CD4-positive, alpha-beta memory T cell (primary cell): Measurements from ENCODE around the gene WDFY1. TPM values are rescaled to one million over a fixed set of nuclear protein-coding genes. Genes with fewer than 3 reads are reported as not detected.

ENCODE experiments used
- CTCF ChIA-PET: fragments of 350-600 bp; sonication (Branson Sonifier 250); formaldehyde crosslinking; loops from one replicate; lab custom pipeline; 2021; ENCODE audit warnings: inconsistent platforms; ENCODE audit not compliant: partially characterized antibody; lab: Charles Lee
- POLR2A ChIA-PET: fragments of 350-600 bp; sonication (Branson Sonifier 250); formaldehyde crosslinking; loops from one replicate; lab custom pipeline; 2021; ENCODE audit not compliant: partially characterized antibody; lab: Charles Lee
- DNase-seq, 5 donors: peaks; one replicate each; pipeline versions ENCODE4 v3.0.0 to v3.0.0-alpha.2; 2020 to 2022; ENCODE audit warnings: mixed read lengths in 1 of 5
- H3K27ac ChIP-seq: one replicate; pipeline ENCODE4 v1.7.0; 2013; ENCODE audit warnings: low read depth, low read length
- H3K27me3 ChIP-seq: 2 replicates; pipeline ENCODE4 v1.7.0; 2013; ENCODE audit warnings: mild to moderate bottlenecking, low read length, moderate library complexity; ENCODE audit not compliant: insufficient read depth
- H3K36me3 ChIP-seq: 2 replicates; pipeline ENCODE4 v1.7.0; 2013; ENCODE audit warnings: mild to moderate bottlenecking, low read length, moderate library complexity; ENCODE audit not compliant: insufficient read depth
- H3K4me1 ChIP-seq: 2 replicates; pipeline ENCODE4 v1.7.0; 2013; ENCODE audit warnings: mild to moderate bottlenecking, low read length, moderate library complexity; ENCODE audit not compliant: insufficient read depth
- H3K4me3 ChIP-seq, 2 donors: one replicate each; pipeline ENCODE4 v1.7.0; 2013; ENCODE audit warnings: low read length in 2 of 2, mild to moderate bottlenecking in 1 of 2
- H3K9me3 ChIP-seq, 2 donors: one replicate each; pipeline ENCODE4 v1.7.0; 2013; ENCODE audit warnings: low read length in 2 of 2, control low read depth in 1 of 2; ENCODE audit not compliant: control insufficient read depth in 1 of 2
- H3K27ac Mint-ChIP-seq, 7 donors: one replicate each; pipeline ENCODE4 v1.8.0; 2020 to 2021; ENCODE audit warnings: mixed read lengths in 7 of 7, mild to moderate bottlenecking in 6 of 7, inconsistent platforms in 3 of 7, moderate library complexity in 3 of 7
- H3K27me3 Mint-ChIP-seq, 2 donors: one replicate each; pipeline ENCODE4 v1.8.0; 2020 to 2021; ENCODE audit warnings: mixed read lengths in 2 of 2
- H3K36me3 Mint-ChIP-seq, 2 donors: one replicate each; pipeline ENCODE4 v1.8.0; 2020 to 2021; ENCODE audit warnings: mixed read lengths in 2 of 2, inconsistent platforms in 1 of 2, mild to moderate bottlenecking in 1 of 2
- H3K4me1 Mint-ChIP-seq, 4 donors: one replicate each; pipeline ENCODE4 v1.8.0; 2020 to 2021; ENCODE audit warnings: mixed read lengths in 4 of 4, mild to moderate bottlenecking in 1 of 4
- H3K4me3 Mint-ChIP-seq, 8 donors: one replicate each; pipeline ENCODE4 v1.8.0; 2020 to 2021; ENCODE audit warnings: mixed read lengths in 8 of 8, mild to moderate bottlenecking in 7 of 8, moderate library complexity in 6 of 8, inconsistent platforms in 3 of 8
- H3K9me3 Mint-ChIP-seq, 8 donors: one replicate each; pipeline ENCODE4 v1.8.0; 2020 to 2021; ENCODE audit warnings: mixed read lengths in 8 of 8, mild to moderate bottlenecking in 5 of 8, inconsistent platforms in 3 of 8, moderate library complexity in 1 of 8
- intact Hi-C: fragments of 100-400 bp; cut with micrococcal nuclease; formaldehyde crosslinking; loops from one replicate; pipeline ENCODE4 v1.15.1; 2023
- polyA plus RNA-seq, 2 donors: library from polyadenylated mRNA; unstranded; fragments of 300-500 nt; fragmentation: Illumina TruSeq; gene quantifications; one replicate each; pipeline ENCODE4 v1.2.3, GENCODE V29; 2021
- total RNA-seq, 2 experiments: library from RNA; stranded (reverse); gene quantifications; one replicate each; pipeline ENCODE4 v1.2.3, GENCODE V29; 2021

WDFY1 gene
- total and polyA plus RNA-seq, 4 experiments from 2014 or later, result 26.5 to 37.7 (median 31.2) TPM

GRCh38 chr2:223852281-223852795 is 92.8 kb downstream of the WDFY1 start:
- Histone ChIP-seq H3K4me1 (peaks cover 8% of the 10 kb centered on the region), H3K36me3 (no peaks in the 10 kb centered on the region), H3K9me3 (no peaks in the 10 kb centered on the region), H3K27me3 (no peaks in the 10 kb centered on the region), H3K4me3 (no peak overlapping the region), H3K27ac (no peak overlapping the region)
- Mint-ChIP-seq H3K9me3 (peaks cover 0 to 13% (median 3%) of the 10 kb centered on the region in 8 donors), H3K36me3 (peaks cover 13 to 34% of the 10 kb centered on the region in 2 donors), H3K27me3 (no peaks in the 10 kb centered on the region), H3K4me3 (no peak overlapping the region), H3K4me1 (peaks cover 6 to 24% (median 15%) of the 10 kb centered on the region in 4 donors), H3K27ac (peak overlapping the region in 1 of 7 donors; percentile 9)
- intact Hi-C loops, result no loop called here
- DNase-seq, result no peak
- POLR2A ChIA-PET, result no interaction called here
- CTCF ChIA-PET, result no interaction called here

GRCh38 chr2:223847410-223847809 is 97.7 kb downstream of the WDFY1 start:
- peaks cover 8 to 29% (median 21%) of the 10 kb centered on the region in 4 donors for H3K4me1 Mint-ChIP-seq
- H3K27ac Mint-ChIP-seq, result peak overlapping the region in 1 of 7 donors; percentile 39
- ChIA-PET POLR2A (no interaction called here), CTCF (no interaction called here)
- Histone ChIP-seq H3K9me3 (no peaks in the 10 kb centered on the region), H3K27me3 (no peaks in the 10 kb centered on the region), H3K36me3 (no peaks in the 10 kb centered on the region), H3K27ac (no peak overlapping the region), H3K4me3 (no peak overlapping the region), H3K4me1 (peaks cover 10% of the 10 kb centered on the region)
- no peaks in the 10 kb centered on the region for H3K27me3 Mint-ChIP-seq
- H3K4me3 Mint-ChIP-seq, result no peak overlapping the region
- DNase-seq, result peak in 2 of 5 donors; percentile 4 to 6
- intact Hi-C loops, result no loop called here
- peaks cover 0 to 13% (median 3%) of the 10 kb centered on the region in 8 donors for H3K9me3 Mint-ChIP-seq
- peaks cover 8 to 26% of the 10 kb centered on the region in 2 donors for H3K36me3 Mint-ChIP-seq

- ChIA-PET POLR2A (no interaction called here), CTCF (no interaction called here)
- no peak overlapping the region for H3K4me3 ChIP-seq
- no peaks in the 10 kb centered on the region for H3K36me3 ChIP-seq
- no peak overlapping the region for H3K27ac Mint-ChIP-seq
- peaks cover 8 to 26% of the 10 kb centered on the region in 2 donors for H3K36me3 Mint-ChIP-seq
- no peaks in the 10 kb centered on the region for H3K27me3 Mint-ChIP-seq
- intact Hi-C loops, result no loop called here
- no peaks in the 10 kb centered on the region for H3K27me3 ChIP-seq
- peaks cover 7 to 26% (median 20%) of the 10 kb centered on the region in 4 donors for H3K4me1 Mint-ChIP-seq
- no peak for DNase-seq
- peaks cover 0 to 13% (median 3%) of the 10 kb centered on the region in 8 donors for H3K9me3 Mint-ChIP-seq
- H3K27ac ChIP-seq, result no peak overlapping the region
- H3K9me3 ChIP-seq, result no peaks in the 10 kb centered on the region
- H3K4me3 Mint-ChIP-seq, result no peak overlapping the region
- H3K4me1 ChIP-seq, result peaks cover 10% of the 10 kb centered on the region
These were observed 98.6 kb downstream of the WDFY1 start for GRCh38 chr2:223846515-223846914.

- DNase-seq, result no peak
- Histone ChIP-seq H3K36me3 (no peaks in the 10 kb centered on the region), H3K9me3 (no peaks in the 10 kb centered on the region), H3K4me1 (peaks cover 3% of the 10 kb centered on the region), H3K27ac (no peak overlapping the region), H3K4me3 (no peak overlapping the region), H3K27me3 (no peaks in the 10 kb centered on the region)
- POLR2A ChIA-PET, result no interaction called here
- Mint-ChIP-seq H3K4me3 (peak overlapping the region in 1 of 8 donors; percentile 33), H3K36me3 (peaks cover 0 to 3% of the 10 kb centered on the region in 2 donors), H3K9me3 (no peaks in the 10 kb centered on the region), H3K27ac (peak overlapping the region in 1 of 7 donors; percentile 50), H3K27me3 (no peaks in the 10 kb centered on the region), H3K4me1 (peaks cover 4 to 12% (median 5%) of the 10 kb centered on the region in 4 donors)
- intact Hi-C loops, result no loop called here
- CTCF ChIA-PET, result no interaction called here
These were observed 103.5 kb downstream of the WDFY1 start for GRCh38 chr2:223841436-223842190.

- Histone ChIP-seq H3K27ac (peak within 1 kb of the TSS; percentile 52), H3K4me3 (peak within 1 kb of the TSS; percentile 36 to 64), H3K36me3 (no peaks in the 10 kb centered on the region), H3K27me3 (no peaks in the 10 kb centered on the region), H3K9me3 (no peaks in the 10 kb centered on the region), H3K4me1 (peaks cover 8% of the 10 kb centered on the region)
- Mint-ChIP-seq H3K36me3 (peaks cover 0 to 3% of the 10 kb centered on the region in 2 donors), H3K27me3 (no peaks in the 10 kb centered on the region), H3K4me3 (peak within 1 kb of the TSS; percentile 92 to 98 (median 94)), H3K27ac (peak within 1 kb of the TSS; percentile 82 to 94 (median 90)), H3K4me1 (peaks cover 9 to 12% (median 10%) of the 10 kb centered on the region in 4 donors), H3K9me3 (no peaks in the 10 kb centered on the region)
- CTCF ChIA-PET, result interaction anchor here (1.2 to 2.9 kb wide), 3 partner anchors 27 to 108 kb away, joined by 3 to 8 read pairs (median 4); partner anchors contain the start of gene WDFY1
- intact Hi-C loops, result loop anchor here (1.0 to 5.0 kb wide), 4 partner anchors 28 to 120 kb away; partner anchors contain the start of genes MRPL44 and WDFY1
- DNase-seq, result peak; percentile 67 to 86 (median 69)
- POLR2A ChIA-PET, result interaction anchor here (0.5 to 1.3 kb wide), 2 partner anchors 10 to 13 kb away, joined by 3 read pairs; no protein-coding TSS in a partner anchor
These were observed 107.7 kb downstream of the WDFY1 start, which contains the start of gene AP1S3 for GRCh38 chr2:223837287-223838061. TSS of gene AP1S3 (minus strand) at chr2:223837582. CDS start at chr2:223837450, 132 bp downstream.

GRCh38 chr2:223835701-223836532 is 109.2 kb downstream of the WDFY1 start:
- CTCF ChIA-PET, result no interaction called here
- H3K4me1 Mint-ChIP-seq, result peaks cover 9 to 12% (median 10%) of the 10 kb centered on the region in 4 donors
- DNase-seq, result no peak

More at GRCh38 chr2:223835701-223836532, 109.2 kb downstream of the WDFY1 start:
- Histone ChIP-seq H3K36me3 (no peaks in the 10 kb centered on the region), H3K27me3 (no peaks in the 10 kb centered on the region), H3K9me3 (no peaks in the 10 kb centered on the region), H3K4me3 (no peak overlapping the region), H3K4me1 (peaks cover 8% of the 10 kb centered on the region), H3K27ac (no peak overlapping the region)
- Mint-ChIP-seq H3K36me3 (peaks cover 0 to 3% of the 10 kb centered on the region in 2 donors), H3K4me3 (peak overlapping the region; percentile 70 to 98 (median 94)), H3K9me3 (no peaks in the 10 kb centered on the region), H3K27me3 (no peaks in the 10 kb centered on the region), H3K27ac (peak overlapping the region in 2 of 7 donors; percentile 23 to 82)
- POLR2A ChIA-PET, result no interaction called here
- intact Hi-C loops, result loop anchor here (5.0 kb wide), 1 partner anchor 121 kb away; the partner anchor contains the start of gene MRPL44
